NOMO-1 (cell line): ENCODE data around the gene NR0B1.
A peak's percentile ranks its signal among the peaks of the same experiment; 100 is the strongest.

Experiments
- DNase-seq, 2 experiments: peaks; one replicate each; lab custom pipeline; 2025; ENCODE audit not compliant: unreplicated experiment in 2 of 2; lab: John Stamatoyannopoulos, UW

NR0B1 gene

GRCh38 chrX:30309139-30309571 is at the start of gene NR0B1:
Gene NR0B1, minus strand, starts transcription at chrX:30309390. Its CDS starts 27 bp downstream, at chrX:30309363.
- DNase-seq = no peak

DNA sequence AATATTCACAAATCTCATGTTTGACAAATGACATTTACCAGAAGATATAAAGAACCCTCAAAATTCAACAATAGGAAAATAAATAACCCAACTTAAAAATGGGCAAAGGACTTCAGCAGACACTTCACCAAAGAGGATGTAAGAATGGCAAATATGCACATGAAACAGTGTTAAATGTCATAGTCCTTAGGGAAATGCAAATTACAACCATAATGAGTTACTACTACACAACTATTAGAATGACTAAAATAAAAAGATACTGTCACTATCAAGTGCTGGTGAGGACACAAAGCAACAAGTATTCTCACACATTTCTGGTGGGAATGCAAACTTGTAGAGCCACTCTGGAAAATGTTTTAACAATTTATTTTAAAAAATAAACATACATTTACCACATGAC is 40.8 kb upstream of the NR0B1 start:
- no peak for DNase-seq

DNA sequence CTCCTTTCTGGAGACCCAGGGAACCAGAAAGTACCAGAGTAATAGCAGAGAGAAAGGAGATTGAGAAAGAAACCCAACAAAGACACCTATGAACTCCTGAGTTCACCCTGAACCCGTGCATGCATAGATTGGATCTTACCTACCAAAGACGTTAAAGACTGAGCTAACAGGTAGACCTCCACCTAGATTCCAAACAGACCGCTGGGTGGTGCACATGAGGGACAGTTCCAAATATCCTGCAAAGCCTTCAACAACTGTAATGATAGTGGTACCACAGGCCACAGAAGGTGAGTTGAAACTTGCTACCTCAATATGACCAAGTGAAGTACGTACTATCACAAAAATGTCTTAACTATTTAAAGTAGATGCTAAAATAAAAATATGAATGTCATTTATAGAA is 34.0 kb upstream of the NR0B1 start:
- DNase-seq = no peak

DNA sequence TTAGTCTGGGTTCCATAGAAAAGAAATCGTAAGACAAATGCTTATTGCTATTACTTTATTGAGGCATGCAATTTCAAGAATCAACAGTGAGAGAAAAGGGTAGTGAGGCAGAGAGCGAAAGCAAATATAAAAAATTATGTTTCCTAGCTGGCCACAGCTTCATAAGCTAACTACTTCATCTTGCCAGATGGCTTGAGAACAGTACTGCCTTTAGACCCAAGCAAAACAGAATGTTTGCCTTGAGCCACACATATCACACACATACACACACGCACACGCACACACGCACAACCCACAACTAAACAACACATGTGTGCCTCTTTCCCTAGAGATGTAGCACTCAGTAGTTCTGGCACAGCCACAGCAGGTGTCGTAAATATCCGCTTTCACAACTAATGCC is 31.6 kb upstream of the NR0B1 start:
- no peak for DNase-seq

- DNase-seq = no peak
Observed at GRCh38 chrX:30327762-30328161, 18.6 kb upstream of the NR0B1 start.

DNA sequence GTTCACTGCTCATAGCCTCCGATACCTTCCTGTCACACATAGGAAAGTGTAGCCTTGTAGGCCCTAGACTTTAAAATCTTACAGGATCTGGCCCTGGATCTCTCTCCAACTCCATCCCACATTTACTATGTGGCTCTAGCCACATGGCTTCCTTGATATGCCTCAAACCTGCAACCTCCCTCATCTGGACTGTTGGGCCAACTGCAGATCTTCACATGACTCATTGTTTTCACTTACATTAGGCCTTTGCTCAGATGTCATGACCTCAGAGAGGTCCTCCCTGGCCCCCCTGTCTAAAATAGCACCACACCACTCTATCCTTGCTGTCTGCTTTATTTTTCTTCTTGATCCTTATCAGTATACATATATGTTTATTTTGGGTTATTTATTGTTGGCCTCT is 8.1 kb upstream of the NR0B1 start:
- DNase-seq = no peak

DNA sequence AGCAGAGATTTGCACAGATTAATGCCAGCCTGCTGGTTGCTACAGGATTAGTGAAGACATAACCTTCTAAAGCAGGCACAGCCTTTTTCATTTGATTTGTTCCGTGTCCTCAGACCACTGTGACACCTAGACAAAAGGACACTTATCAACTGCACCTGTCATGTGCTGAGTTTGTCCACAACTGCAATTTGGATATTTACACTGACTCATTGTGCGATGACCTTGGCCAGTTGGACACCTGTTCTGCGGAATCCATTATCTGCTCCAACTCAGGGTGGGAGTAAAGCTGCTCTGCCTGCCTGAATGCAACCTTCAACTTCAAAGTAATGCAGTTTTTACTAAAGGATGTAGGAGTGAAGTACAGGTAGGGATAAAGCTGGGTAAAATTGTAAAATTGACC is 4.1 kb upstream of the NR0B1 start:
- no peak for DNase-seq

GRCh38 chrX:30312858-30313257 is 3.7 kb upstream of the NR0B1 start:
- DNase-seq = no peak

GRCh38 chrX:30310429-30311206 is 1.4 kb upstream of the NR0B1 start:
- DNase-seq = no peak

DNA sequence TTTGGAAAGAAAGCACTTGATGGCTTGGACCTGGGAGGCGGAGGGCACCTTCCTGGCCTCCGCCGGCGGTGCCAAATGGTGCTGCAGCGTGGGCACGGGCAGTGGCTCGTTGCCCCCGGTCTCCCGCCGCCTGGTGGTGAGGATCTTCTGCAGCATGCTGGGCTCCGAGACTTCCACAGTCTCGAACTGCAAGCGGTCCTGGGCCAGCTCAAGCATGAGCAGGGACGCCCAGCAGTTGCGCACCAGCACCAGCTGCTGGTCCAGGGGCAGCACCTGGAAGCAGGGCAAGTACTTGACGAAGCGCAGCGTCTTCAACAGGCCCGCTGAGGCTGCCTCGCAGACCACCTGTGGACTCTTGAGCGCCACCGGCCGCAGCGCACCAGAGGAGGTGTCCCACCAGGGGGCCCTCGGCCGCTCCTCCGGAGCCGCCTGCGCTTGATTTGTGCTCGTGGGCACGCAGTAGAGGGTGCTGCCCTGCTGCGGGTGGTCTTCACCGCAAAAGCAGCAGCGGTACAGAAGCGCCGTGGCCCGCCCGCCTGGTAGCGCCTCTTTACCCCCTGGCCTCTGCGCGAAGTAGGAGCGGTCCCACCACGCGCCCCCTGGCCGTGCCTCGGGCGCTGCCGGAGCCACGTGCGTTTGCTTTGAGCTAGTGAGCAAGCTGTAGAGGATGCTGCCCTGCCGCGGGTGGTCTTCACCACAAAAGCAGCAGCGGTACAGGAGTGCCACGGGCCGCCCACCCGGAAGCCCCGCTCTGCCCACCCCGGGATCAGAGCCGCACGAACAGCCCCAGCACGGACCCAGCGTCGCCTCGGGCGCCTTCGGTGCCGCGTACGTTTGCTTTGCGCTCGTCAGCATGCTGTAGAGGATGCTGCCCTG is 689 bp downstream of the NR0B1 start:
- DNase-seq = no peak

DNA sequence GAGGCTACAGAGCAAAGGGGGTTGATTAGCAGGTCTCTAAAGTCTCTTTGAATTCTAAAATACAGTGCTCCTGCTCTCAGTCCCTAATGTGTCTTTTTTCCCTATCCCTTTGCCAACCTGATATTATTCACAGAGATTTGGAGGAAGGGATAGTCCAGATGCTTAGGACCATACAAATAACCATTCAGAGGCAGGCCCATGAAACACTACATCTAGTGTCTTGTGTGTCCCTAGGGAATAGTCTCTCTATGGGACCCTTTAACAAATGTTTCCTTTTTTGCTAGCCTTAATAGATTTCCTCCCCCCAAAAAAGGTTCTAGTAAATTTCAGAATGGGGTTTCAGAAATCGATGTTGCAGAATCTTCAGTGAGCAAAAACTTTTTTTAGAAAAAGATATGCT is 1.7 kb downstream of the NR0B1 start:
- no peak for DNase-seq

- DNase-seq = no peak
Observed at GRCh38 chrX:30304866-30305265, 4.3 kb downstream of the NR0B1 start.

DNA sequence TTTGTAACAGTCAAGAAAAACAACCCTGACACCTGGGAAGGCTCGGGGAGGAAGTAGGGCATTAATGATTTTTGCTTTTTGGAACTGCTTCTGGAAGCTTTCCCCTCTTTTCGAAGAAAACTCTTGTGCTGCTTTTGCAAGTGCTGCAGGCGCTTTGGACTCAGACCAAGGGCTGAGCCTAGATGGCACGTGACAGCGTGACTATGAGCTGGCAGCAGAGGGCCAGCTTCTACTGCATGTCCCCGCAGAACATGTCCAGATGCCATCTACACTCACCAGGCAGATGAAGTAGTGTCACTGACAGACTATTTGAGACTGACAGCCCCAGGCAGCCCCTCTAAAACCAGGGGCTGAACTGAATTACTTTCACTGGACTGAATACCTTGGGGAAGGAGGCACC is 6.2 kb downstream of the NR0B1 start:
- DNase-seq = no peak

GRCh38 chrX:30301963-30302362 is 7.2 kb downstream of the NR0B1 start:
- no peak for DNase-seq

DNA sequence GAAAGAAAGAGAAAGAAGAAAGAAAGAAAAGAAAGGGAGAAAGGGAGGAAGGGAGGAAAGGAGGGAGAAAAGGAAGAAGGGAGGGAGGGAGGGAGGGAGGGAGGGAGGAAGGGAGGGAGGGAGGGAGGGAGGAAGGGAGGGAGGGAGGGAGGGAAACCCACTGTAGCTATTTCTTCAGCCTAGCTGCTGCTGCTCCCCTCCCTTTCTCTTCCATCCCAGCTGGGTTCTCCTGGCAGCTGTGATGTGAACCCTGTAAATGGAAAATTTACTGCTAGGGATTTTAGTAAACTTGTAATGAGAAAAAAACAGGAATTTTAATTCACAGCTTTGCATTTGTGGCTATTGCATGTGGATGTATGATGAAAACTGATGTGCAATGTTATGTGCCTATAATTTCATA is 8.0 kb downstream of the NR0B1 start:
- no peak for DNase-seq

GRCh38 chrX:30296408-30297254 is 12.6 kb downstream of the NR0B1 start:
- DNase-seq = no peak

GRCh38 chrX:30283456-30284200 is 25.6 kb downstream of the NR0B1 start:
- peak; percentile 53 to 70 for DNase-seq

GRCh38 chrX:30282527-30282926 is 26.7 kb downstream of the NR0B1 start:
- DNase-seq = no peak

- no peak for DNase-seq
Observed at GRCh38 chrX:30280428-30280827, 28.8 kb downstream of the NR0B1 start.

- DNase-seq = no peak
Observed at GRCh38 chrX:30278365-30278764, 30.8 kb downstream of the NR0B1 start.
